Measurements from ENCODE around the gene ACHE. TPM values are rescaled to one million over a fixed set of nuclear protein-coding genes. Genes with fewer than 3 reads are reported as not detected.
"Not testable (repeated sequence)": the region's sequence is repeated elsewhere in the genome, so short reads cannot be mapped to it uniquely, and the experiment has no call there.

ACHE gene
- total and polyA plus RNA-seq, 2 donors from 2014 or later, result 1.6 to 3.6 TPM

- no peak for FAIRE-seq
- DNase-seq, result no peak
- H3K27me3 ChIP-seq (ENCODE audit: control insufficient read depth, insufficient read depth, low read length), result no peaks in the 10 kb centered on the region
- no peaks in the 10 kb centered on the region for H3K4me1 ChIP-seq (ENCODE audit: control insufficient read depth in 2 of 3, insufficient read depth in 2 of 3, low read depth in 1 of 3, low read length in 3 of 3)
- no peak overlapping the region for H3K4me3 ChIP-seq (ENCODE audit: low read length in 3 of 3)
- no peaks in the 10 kb centered on the region for H3K36me3 ChIP-seq (ENCODE audit: control insufficient read depth in 2 of 3, insufficient read depth in 3 of 3, low read length in 3 of 3)
- no peak for TF ChIP-seq CTCF (IDR thresholded peaks at IDR 0.05; ENCODE audit: borderline replicate concordance, extremely low read depth, insufficient read depth)
- no peak overlapping the region for H3K9ac ChIP-seq (ENCODE audit: low read length in 3 of 3)
- H3K9me3 ChIP-seq (ENCODE audit: control insufficient read depth in 2 of 3, insufficient read depth in 1 of 3, low read length in 3 of 3), result peaks cover 0 to 4% (median 0%) of the 10 kb centered on the region in 3 donors
- H3K27ac ChIP-seq (ENCODE audit: low read depth in 2 of 2, low read length in 2 of 2), result no peak overlapping the region
- intact Hi-C loops (cut with DNase I), result no loop called here
Observed at GRCh38 chr7:100929808-100930174, 34.1 kb upstream of the ACHE start.

DNA sequence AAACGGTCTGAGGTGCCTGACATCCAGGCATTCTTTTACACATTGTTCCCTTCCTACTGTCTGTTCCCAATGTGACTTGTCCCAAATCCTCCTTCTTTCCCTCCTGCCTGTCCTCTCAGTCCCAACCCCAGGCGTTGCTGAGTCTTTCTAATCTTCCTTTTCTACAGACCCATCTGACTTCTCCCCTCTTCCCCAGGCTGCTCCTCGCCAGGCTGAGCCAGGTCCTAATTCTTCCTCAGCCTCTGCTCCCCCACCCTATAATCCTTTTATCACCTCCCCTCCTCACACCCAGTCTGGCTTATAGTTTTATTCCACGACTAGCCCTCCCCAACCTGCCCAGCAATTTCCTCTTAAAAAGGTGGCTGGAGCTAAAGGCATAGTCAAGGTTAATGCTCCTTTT is 27.9 kb upstream of the ACHE start:
- H3K27me3 ChIP-seq (ENCODE audit: control insufficient read depth, insufficient read depth, low read length); FAIRE-seq; intact Hi-C loops (cut with DNase I); H3K36me3 ChIP-seq (ENCODE audit: control insufficient read depth in 2 of 3, insufficient read depth in 3 of 3, low read length in 3 of 3); H3K4me3 ChIP-seq (ENCODE audit: low read length in 3 of 3); H3K27ac ChIP-seq (ENCODE audit: low read depth in 2 of 2, low read length in 2 of 2); H3K9ac ChIP-seq (ENCODE audit: low read length in 3 of 3); H3K4me1 ChIP-seq (ENCODE audit: control insufficient read depth in 2 of 3, insufficient read depth in 2 of 3, low read depth in 1 of 3, low read length in 3 of 3); H3K9me3 ChIP-seq (ENCODE audit: control insufficient read depth in 2 of 3, insufficient read depth in 1 of 3, low read length in 3 of 3): not testable (repeated sequence)
- peak in 1 of 5 donors; percentile 17 for DNase-seq

DNA sequence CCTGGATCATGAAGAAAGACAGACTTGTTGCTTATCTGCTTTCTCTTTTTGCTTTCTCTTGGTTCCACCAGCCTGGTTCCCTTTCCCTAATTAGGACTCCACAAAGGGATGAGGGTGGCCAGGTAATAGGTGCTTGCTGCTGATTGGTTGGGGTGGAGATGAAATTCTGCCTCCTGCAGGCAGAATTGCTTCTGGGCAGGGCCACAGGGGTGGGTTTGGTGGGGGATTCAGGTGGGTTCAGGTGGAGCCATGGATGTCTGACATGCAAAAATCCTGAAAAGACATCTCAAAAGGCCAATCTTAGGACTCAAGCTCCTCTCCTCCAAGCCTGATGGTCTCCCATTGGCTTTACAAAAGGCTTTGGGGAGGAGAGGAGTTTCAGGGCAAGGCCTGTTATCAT is 25.4 kb upstream of the ACHE start:
- no peak overlapping the region for H3K9ac ChIP-seq (ENCODE audit: low read length in 3 of 3)
- no peaks in the 10 kb centered on the region for H3K4me1 ChIP-seq (ENCODE audit: control insufficient read depth in 2 of 3, insufficient read depth in 2 of 3, low read depth in 1 of 3, low read length in 3 of 3)
- intact Hi-C loops (cut with DNase I), result no loop called here
- FAIRE-seq (no peak), DNase-seq (no peak)
- H3K27me3 ChIP-seq (ENCODE audit: control insufficient read depth, insufficient read depth, low read length), result no peaks in the 10 kb centered on the region
- H3K36me3 ChIP-seq (ENCODE audit: control insufficient read depth in 2 of 3, insufficient read depth in 3 of 3, low read length in 3 of 3), result no peaks in the 10 kb centered on the region
- no peak overlapping the region for H3K27ac ChIP-seq (ENCODE audit: low read depth in 2 of 2, low read length in 2 of 2)
- TF ChIP-seq CTCF (IDR thresholded peaks at IDR 0.05; ENCODE audit: borderline replicate concordance, extremely low read depth, insufficient read depth), result no peak
- H3K9me3 ChIP-seq (ENCODE audit: control insufficient read depth in 2 of 3, insufficient read depth in 1 of 3, low read length in 3 of 3), result no peaks in the 10 kb centered on the region
- H3K4me3 ChIP-seq (ENCODE audit: low read length in 3 of 3), result no peak overlapping the region

- intact Hi-C loops (cut with DNase I); H3K27ac ChIP-seq (ENCODE audit: low read depth in 2 of 2, low read length in 2 of 2); H3K27me3 ChIP-seq (ENCODE audit: control insufficient read depth, insufficient read depth, low read length); DNase-seq; H3K4me3 ChIP-seq (ENCODE audit: low read length in 3 of 3); H3K9me3 ChIP-seq (ENCODE audit: control insufficient read depth in 2 of 3, insufficient read depth in 1 of 3, low read length in 3 of 3); H3K4me1 ChIP-seq (ENCODE audit: control insufficient read depth in 2 of 3, insufficient read depth in 2 of 3, low read depth in 1 of 3, low read length in 3 of 3); H3K36me3 ChIP-seq (ENCODE audit: control insufficient read depth in 2 of 3, insufficient read depth in 3 of 3, low read length in 3 of 3); FAIRE-seq; H3K9ac ChIP-seq (ENCODE audit: low read length in 3 of 3): not testable (repeated sequence)
Observed at GRCh38 chr7:100919779-100920437, 24.2 kb upstream of the ACHE start.

DNA sequence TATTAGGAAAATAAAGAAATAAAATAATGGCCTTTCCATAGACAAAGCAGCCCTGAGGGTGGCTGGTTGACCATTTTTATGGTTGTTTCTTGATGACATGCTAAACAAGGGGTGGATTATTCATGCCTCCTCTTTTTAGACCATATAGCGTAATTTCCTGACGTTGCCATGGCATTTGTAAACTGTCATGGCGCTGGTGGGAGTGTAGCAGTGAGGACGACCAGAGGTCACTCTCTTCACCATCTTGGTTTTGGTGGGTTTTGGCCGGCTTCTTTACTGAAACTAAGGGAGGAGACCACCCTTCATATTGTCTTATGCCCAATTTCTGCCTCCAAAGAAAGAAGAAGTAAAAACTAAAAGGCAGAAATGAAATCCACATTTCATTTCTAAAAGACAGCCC is 23.6 kb upstream of the ACHE start:
- not testable (repeated sequence) for FAIRE-seq

More for the DNA sequence above, 23.6 kb upstream of the ACHE start:
- H3K27me3 ChIP-seq (ENCODE audit: control insufficient read depth, insufficient read depth, low read length); H3K36me3 ChIP-seq (ENCODE audit: control insufficient read depth in 2 of 3, insufficient read depth in 3 of 3, low read length in 3 of 3); H3K4me1 ChIP-seq (ENCODE audit: control insufficient read depth in 2 of 3, insufficient read depth in 2 of 3, low read depth in 1 of 3, low read length in 3 of 3); H3K27ac ChIP-seq (ENCODE audit: low read depth in 2 of 2, low read length in 2 of 2); H3K9ac ChIP-seq (ENCODE audit: low read length in 3 of 3); intact Hi-C loops (cut with DNase I); DNase-seq; H3K4me3 ChIP-seq (ENCODE audit: low read length in 3 of 3); H3K9me3 ChIP-seq (ENCODE audit: control insufficient read depth in 2 of 3, insufficient read depth in 1 of 3, low read length in 3 of 3): not testable (repeated sequence)
